Putamen (tissue), 1 donor: ENCODE results near the gene SERPINA10.

Experiments
- DNase-seq: peaks from one replicate; pipeline ENCODE4 v3.0.0-alpha.2; 2016; ENCODE audit warnings: low spot score

Gene SERPINA10, protein sequence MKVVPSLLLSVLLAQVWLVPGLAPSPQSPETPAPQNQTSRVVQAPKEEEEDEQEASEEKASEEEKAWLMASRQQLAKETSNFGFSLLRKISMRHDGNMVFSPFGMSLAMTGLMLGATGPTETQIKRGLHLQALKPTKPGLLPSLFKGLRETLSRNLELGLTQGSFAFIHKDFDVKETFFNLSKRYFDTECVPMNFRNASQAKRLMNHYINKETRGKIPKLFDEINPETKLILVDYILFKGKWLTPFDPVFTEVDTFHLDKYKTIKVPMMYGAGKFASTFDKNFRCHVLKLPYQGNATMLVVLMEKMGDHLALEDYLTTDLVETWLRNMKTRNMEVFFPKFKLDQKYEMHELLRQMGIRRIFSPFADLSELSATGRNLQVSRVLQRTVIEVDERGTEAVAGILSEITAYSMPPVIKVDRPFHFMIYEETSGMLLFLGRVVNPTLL

DNA sequence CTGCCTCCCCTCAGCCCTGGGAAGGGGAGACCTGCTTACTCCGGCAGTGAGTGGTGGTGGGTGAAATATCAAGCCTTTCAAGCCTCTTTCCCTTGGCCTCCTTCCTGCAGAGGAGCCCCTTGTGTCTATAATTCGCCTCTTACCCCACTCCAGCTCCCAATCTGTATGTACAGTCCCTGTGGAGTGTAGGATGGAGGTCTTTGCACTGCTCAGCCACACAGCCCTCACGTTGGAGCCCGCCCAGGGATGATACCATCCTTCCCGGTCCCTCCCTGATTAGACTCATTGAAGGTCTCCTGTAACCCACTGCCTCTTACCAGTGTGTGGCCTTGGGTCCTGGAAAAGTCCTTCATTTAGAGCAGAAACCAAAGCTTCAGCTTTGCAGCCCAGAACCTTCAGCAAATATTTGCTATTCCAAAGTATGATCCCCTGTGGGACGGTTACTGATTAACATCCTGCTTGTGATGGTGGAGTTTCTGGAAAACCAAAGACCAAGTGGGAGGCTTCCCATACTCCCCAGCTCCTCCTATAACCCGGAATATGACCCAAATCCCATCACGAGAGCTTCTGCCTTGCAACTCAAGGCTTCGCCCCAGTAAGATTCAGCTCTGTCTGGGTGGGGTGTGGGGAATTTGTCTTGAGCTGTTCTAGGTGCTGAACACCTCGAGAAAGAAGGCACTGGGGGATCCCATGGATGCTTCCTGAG lies at the start of gene SERPINA10:
TSS of gene SERPINA10 (minus strand) at position 397 of the 706 bp plus-strand sequence. CDS start 2,675 bp downstream, outside the sequence.
- no peak for DNase-seq

DNA sequence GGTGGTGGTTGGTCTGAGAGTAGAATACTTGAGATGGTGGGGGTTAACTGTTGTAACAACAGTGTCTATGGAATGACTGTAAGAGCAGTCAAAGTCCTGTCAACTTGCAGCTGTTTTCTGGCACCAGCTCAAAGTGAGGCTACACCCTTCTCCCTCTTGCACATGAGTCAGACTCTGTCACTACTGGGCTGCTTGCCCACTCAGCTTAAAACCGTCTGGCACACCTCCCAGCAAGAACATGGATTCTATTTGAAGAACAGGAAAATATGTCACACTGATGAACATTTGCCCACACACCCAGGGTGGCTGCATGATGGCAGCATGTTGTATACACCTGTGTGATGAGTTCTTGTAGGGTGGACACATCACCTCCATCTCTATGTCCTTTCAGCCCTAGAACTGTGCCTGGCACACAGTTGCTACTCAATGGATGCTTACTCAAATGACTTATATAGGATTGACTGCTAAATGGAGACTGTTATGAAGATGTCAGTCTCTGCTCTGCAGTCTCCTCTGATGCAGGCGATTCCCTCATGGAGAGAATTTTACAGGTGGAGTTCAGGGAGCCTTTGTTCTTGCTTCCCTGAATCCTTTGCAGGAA lies 49.4 kb upstream of the SERPINA10 start:
- DNase-seq, result peak; percentile 29

DNA sequence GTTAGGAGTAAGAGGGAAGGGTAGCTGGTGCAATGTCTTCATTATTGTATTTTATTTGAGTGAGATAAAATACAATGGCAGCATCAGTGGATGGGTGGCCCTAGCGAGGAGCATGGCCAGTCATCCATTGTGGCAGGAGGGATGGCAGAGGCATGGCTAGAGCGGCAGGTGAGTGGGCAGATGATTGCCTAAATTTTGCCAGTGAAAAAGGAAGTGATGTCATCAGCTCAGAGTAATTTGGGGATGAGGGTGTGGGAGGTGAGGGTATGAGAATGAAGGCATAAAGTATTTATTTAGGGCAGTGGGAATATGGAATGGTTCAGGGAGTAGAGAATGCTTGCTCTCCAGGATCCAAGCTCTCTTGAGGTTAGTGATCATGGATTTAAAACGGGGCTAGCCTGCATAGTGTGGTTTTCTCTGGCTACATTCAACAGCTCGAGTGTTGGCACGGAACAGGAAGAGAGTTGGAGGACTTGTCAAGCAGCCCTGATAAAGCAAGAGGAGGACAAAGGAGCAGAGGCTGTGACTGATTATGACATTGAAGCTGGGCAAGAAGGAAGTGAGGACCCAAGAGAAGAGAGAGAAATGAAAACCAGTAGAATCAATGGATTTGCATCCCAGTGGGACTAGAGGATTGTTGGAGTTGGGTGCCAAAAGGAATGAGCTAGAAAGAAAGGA lies 48.7 kb upstream of the SERPINA10 start:
- DNase-seq, result no peak

DNA sequence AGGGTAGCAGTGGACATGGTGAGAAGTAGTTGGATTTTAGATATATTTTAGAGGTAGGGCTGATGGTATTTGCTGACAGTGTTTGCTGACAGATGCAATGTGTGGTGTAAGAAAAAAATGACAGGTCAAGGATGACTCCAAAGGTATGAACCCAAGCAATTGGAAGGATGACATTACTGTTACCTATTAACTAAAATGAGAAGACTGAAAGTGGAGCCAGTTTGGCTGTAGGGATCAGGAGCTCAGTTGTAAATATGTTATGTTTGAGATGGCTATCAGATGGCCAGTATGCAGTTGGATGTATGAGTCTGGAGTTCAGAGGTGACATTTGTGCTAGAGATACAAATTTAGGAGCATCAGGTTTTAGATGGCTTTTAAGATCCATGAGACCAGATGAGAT lies 47.5 kb upstream of the SERPINA10 start:
- no peak for DNase-seq

DNA sequence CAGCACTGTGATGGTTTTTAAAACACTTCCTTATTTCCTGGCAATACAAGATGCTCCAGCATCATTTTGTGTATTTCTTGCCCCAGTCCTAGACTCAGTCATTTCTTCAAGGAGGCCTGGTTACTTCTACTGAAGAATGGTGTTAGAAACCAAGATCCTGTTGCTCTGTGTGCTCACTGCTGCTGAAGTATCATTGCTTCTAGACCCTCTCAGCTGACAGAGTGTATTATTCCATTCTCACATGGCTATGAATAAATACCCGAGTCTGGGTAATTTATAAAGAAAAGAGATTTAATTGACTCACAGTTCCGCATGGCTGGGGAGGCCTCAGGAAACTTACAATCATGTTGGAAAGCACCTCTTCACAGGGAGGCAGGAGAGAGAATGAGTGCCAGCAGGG lies 45.0 kb upstream of the SERPINA10 start:
- no peak for DNase-seq

DNA sequence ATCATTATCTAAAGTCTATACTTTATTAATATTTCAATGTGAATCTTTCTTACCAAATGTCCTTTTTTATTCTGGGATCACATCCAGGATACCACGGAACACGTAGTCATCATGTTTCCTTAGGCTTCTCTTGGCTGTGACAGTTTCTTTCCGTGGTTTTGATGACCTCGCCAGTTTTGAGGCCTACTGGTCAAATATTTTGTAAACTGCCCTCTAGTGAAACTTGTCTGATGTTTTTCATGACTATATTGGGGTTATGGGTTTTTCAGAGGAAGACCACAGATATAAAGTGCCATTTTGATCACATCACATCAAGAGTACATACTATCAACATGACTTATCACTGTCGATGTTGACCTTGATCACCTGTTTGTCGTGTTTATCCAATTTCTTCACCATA lies 44.2 kb upstream of the SERPINA10 start:
- no peak for DNase-seq

DNA sequence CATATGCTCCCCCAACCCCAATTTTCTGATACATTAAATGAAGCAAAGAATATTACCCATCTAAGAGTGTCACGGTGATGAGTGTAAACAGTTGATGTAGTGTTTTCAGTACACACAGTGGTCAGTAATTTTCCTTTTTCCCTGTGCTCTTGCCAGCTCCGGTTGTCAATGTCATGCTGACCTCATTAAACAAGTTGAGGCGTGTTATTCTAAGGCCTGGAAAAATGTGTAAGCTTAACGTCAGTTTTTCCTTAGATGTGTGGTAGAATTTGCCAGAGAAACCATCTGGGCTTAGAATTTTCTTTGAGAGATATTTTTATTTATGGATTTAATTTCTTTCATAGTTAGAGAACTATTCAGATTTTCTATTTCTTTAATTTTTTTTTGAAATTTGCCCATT lies 41.8 kb upstream of the SERPINA10 start:
- no peak for DNase-seq

DNA sequence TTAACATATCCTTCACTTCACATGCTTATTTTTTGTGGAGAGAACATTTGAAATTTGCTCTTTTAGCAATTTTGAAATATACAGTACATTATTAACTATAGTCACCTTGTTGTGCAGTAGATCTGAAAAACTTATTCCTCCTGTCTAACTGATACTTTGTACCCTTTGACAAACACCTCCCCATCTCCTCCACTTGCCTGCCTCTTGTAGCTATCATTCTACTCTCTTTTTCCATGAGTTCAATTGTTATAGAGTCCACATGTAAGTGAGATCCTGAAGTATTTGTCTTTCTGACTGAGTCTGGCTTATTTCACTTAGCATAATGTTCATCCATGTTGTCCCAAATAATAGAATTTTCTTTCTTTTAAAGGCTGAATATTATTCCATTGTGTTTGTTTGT lies 39.5 kb upstream of the SERPINA10 start:
- no peak for DNase-seq

DNA sequence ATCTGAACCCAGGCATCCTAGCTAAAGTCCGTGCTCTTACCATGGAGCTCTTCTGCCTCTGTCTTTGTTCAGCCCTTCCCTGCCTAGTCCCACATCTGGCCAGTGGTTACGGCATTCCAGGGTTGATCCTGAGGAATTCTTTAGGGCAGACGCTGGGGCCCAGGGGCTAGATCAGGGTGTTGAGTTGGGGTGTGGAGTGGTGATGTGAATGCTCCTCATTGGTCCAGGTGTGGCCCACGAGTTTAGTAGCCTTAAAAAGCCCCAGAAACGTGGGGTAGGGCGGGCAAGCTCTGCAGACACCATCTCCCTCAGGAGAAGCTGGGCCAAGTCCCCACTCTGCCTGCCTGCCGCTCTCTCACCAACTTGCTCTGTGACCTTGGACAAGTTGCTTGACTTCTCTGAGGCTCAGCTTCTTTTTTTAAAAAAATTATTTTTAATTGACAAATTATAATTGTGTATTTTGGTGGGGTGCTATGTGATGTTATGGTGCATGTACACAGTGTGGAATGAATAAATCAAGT lies 39.1 kb upstream of the SERPINA10 start:
- no peak for DNase-seq

DNA sequence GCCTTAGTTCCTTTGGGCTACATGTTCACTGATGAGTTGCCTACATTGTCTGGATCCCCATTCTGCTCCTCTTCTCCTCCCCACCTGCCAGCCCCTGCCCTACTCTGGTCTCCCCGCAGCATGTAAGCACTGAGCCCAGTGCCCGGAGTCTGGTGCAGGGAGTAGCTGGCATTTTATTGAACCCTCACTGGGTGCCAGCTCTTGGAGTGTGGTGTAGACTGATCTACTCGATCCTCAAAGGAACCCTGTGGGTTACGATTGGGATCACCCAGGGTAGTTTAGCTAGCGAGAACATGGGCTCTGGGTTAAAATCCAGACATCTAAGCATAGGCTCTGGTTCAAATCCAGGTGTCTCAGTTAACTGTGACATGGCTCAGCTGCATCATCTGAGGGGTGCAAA lies 38.4 kb upstream of the SERPINA10 start:
- no peak for DNase-seq

DNA sequence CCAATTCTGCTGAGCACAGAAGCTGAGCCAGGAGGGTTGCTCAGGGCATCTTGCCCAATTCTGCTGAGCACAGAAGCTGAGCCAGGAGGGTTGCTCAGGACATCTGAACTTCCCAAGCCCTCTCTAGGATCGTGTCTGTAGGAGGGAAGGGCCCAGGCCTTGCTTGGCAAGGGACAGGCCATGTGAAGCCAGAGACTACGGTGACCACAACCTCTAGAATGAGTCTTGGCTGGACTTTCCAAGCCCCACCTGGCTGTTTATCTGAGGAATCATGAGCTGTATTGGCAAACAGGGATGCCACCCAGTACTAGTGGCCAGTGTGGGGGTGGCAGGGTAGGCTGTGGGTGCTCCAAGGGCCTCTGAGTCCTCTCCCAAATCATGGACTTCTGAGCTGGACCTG lies 37.8 kb upstream of the SERPINA10 start:
- no peak for DNase-seq

DNA sequence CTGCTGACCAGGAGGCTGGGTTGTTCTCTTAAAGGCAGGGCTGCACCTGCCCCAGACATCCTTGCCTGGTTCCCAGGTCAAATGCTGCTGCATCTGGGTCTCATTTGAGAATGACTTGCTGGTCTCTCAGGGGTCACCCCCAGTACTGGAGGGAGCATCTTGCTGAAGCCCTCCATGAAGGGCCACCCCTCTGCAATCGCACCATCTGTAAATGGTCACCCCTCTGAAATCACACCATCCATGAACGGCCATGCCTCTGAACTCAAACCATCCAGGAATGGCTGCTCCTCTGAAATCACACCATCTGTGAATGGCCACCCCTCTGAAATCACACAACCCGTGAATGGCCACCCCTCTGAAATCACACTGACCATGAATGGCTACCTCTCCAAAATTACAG lies 37.4 kb upstream of the SERPINA10 start:
- no peak for DNase-seq

DNA sequence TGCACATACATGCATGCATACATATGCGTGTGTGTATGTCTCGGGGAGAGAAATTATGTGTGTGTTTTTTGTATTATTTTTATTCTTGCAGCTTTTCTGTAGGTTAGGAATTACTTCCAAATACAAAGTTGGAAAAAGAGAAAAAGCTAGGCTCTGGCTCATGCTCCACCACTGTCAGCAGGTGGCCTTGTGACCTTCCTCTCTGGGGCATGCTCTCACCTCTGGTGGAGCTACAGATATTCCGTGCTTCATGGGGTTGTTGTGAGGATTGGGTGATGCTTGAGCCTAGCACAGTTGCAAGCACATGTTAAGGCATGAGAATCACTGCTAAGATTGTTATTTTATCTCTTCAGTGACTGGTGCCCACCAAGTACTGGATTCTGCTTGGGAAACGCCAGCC lies 36.8 kb upstream of the SERPINA10 start:
- DNase-seq, result no peak

DNA sequence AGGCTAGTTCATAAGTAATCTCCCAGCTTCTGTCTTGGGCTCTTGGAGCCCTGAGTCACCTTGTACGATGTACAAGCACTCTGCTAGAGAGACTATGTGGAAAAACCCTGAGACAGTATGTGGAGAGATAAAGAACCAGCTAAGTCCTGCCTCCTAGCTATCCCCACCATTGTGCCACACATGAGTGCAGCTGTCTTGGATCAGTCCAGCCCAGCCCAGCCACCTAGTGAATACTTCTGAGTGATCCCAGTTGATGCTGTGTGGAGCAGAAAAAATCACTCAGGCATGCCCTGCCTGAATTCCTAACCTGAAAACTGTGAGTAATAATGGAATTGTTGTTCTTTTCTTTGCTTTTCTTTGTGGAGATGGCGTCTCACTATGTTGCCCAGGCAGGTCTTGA lies 35.1 kb upstream of the SERPINA10 start:
- DNase-seq, result no peak

DNA sequence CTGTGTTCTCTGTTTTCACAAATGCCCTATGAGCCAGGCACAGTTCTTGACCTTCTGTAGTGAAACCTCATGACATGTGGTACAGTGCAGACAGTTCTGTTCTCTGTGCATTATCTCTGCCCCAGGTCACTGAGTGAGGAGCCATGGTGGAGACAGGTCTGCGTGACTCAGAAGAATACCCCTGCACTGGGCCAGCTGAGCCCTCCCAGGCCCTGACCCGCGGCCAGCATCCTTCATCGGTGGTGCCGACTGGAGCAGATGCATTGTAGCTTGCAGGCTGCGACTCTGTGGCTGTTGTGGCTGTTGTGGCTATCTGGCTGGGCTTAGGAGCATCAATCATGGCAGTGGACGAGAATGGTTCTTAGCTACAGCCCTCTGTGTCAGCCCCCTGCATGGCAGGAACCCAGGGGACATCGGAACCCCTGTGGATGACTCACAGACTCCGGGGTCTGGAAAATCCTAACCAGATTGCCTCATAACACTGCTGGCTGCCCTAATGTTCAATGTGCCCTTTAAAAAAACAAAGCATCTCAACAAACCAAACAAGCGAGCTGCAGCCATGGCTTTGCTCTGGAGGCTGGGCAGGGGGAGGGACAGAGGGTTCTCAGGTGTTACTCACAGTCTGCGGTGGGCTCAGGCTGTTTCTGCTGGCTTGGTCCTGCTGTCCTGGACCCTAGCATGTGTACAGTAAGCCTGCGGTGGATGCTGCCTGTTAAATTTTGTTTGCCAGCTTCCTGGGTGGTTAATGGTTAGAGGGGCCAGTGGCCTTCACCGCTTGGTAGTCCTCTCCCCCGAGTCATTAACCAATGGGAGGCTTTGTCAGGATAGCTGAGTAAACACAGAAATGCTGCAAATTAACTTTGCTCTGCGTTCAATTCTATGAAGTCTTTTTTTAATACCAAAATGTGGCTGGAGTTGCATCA lies 29.8 kb upstream of the SERPINA10 start, which contains the start of gene SERPINA6:
TSS of gene SERPINA6 (minus strand) at position 689 of the 923 bp plus-strand sequence. CDS start 8,688 bp downstream, outside the sequence.
- no peak for DNase-seq

DNA sequence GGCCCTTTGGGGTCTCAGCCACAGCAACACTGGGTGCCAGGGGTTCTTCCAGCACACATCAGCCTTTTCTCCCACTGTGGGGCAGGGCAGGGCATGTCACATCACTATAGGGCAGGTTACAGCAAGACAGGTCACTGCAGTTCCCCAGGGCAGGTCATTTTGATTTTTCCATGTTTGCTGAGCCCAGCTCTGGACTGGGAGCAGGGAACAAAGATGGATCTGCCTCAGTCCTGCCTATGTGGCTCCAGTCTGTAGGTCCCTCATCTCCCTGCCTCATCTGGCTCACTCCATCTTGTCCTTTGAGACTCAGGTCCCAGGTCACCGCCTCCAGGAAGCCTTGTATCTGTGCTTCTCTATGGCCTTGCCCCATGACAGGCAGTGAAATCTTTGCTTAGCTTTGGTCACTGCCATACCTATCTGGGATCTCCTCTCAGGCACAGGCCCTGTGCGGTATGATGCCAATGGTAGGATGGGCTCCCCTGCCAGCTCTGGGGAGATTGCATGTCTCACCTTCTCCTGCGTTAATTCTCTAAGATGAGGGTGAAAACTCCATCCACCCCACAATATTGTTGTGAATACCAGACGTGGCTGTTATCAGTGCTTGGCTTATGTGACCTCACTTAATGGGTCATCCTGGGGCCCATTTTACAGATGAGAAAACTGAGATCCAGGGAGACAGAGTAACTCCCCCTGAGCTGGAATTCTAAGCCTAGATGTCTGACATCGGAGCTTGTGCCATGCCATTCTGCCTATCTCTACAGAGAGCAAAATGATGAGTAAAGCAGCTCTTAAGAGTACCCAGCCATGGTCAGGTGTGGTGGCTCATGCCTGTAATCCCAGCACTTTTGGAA lies 28.6 kb upstream of the SERPINA10 start:
- DNase-seq, result no peak

DNA sequence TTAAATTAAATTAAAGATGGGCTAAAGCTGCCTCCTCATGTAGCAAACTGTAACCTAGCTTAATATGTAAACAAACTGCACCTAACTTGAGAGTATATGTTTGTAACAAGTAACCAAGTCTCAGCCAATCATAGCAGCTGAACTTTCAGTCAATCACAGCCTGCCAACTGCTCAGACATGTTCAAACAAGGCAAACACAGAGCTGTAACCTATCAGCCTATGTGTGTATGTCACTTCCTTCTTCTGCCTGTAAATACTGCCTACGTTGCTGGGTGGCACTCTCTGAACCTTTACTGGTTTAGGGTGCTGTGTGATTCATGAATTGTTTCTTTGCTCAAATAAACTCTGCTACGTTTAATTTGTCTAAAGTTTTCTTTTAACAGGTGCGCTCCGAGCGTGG lies 27.2 kb upstream of the SERPINA10 start:
- DNase-seq, result no peak

DNA sequence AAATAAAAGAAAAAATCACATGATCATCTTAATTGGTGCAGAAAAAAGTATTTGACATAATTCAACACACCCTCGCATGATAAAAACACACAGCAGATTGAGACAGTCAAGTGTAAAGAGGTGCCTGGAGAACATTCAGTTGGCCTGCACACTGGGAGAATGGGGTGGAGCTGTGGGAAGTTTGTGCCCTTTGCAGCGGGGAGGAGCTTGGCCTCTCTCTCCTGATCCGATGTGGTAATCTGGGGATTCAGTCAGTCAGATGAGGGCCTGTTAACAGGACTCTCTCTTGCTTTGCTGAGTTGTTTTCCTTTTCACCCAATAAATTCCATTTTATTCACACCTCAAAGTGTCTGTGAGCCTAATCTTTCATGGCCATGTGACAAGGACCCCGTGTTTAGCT lies 24.2 kb upstream of the SERPINA10 start:
- DNase-seq, result no peak

DNA sequence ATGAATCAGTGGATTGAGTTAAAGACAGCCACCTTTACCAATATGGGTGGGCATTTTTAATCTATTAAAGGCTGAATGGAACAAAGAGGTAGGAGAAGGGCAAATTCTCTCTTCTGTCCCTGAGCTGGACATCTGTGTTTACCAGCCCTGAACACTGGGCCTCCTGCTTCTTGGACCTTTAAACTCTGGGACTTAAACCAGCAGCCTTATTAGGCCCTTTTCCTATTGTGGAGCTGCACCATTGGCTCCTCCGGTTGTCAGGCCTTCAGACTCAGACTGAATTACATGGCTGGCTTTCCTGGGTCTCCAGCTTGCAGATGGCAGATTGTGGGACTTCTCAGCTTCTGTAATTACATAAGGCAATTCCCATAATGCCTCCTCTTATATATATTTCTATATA lies 23.6 kb upstream of the SERPINA10 start:
- DNase-seq, result no peak

DNA sequence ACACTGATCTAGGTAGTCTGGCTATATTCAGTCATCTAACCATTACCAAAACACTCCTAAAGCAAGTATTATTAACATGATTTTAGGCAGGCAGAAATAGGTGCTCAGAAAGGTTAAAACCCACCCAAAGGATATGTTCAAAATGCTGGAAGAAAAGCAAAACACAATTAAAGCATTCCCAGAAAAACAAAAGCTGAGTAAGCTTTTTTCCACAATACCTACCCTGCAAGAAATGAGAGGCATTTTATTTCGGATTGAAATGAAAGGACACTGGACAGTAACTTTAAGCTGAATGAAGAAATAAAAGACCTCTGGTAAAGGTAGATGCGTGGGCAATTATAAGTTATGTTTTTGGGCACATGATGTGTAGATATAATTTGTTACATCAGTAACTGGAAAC lies 21.8 kb upstream of the SERPINA10 start:
- DNase-seq, result no peak
